ENCODE results near the gene CPN2. TPM values are rescaled to one million over a fixed set of nuclear protein-coding genes. Genes with fewer than 3 reads are reported as not detected.

CPN2 gene
- total and polyA plus RNA-seq, 2 of the 13 experiments (the other 11 are each of a cell fraction or from before 2014, with no cell fraction given) = 26.7 to 27.7 TPM

- TF ChIP-seq ZNF609 (CRISPR knock-in tag; IDR thresholded peaks at IDR 0.05; ENCODE audit: borderline replicate concordance) (peak; percentile 59), ATAD3A (CRISPR knock-in tag; IDR thresholded peaks at IDR 0.05) (0 out of 2 replicates have a peak, but pooled peaks have one; percentile 57), ATF4 (CRISPR knock-in tag; IDR thresholded peaks at IDR 0.05) (peak in 1 of 2 experiments; percentile 75; a peak in 2 of 4 replicates), MYPOP (CRISPR knock-in tag; IDR thresholded peaks at IDR 0.05) (peak; percentile 90), ZNF432 (CRISPR knock-in tag; IDR thresholded peaks at IDR 0.05; ENCODE audit: borderline replicate concordance) (0 out of 2 replicates have a peak, but pooled peaks have one; percentile 90), USF2 (IDR thresholded peaks at IDR 0.05; ENCODE audit: low read depth, low read length) (0 out of 2 replicates have a peak, but pooled peaks have one; percentile 8), USF2 (CRISPR knock-in tag; IDR thresholded peaks at IDR 0.05; ENCODE audit: borderline replicate concordance) (0 out of 2 replicates have a peak, but pooled peaks have one; percentile 38), ASH2L (IDR thresholded peaks at IDR 0.05; ENCODE audit: insufficient read length, low read depth, low read length) (peak; percentile 71), RORA (CRISPR knock-in tag; IDR thresholded peaks at IDR 0.05) (no peak), XRCC5 (optimal IDR thresholded peaks at IDR 0.05; ENCODE audit: low read length) (peak; percentile 56), ZBTB8A (CRISPR knock-in tag; IDR thresholded peaks at IDR 0.05; ENCODE audit: borderline replicate concordance, low read depth) (peak; percentile 70; the same call in 1 of the 2 replicates), NCOR1 (IDR thresholded peaks at IDR 0.05; ENCODE audit: borderline replicate concordance, low read length) (no peak), YEATS2 (CRISPR knock-in tag; IDR thresholded peaks at IDR 0.05; ENCODE audit: borderline replicate concordance) (no peak; the same call in 1 of the 2 replicates), SMYD3 (CRISPR knock-in tag; IDR thresholded peaks at IDR 0.05) (no peak), ZBTB38 (CRISPR knock-in tag; IDR thresholded peaks at IDR 0.05) (peak; percentile 72), PLSCR1 (CRISPR knock-in tag; IDR thresholded peaks at IDR 0.05; ENCODE audit: borderline replicate concordance) (0 out of 2 replicates have a peak, but pooled peaks have one; percentile 39), CEBPG (CRISPR knock-in tag; IDR thresholded peaks at IDR 0.05) (peak; percentile 67), FOXJ3 (CRISPR knock-in tag; IDR thresholded peaks at IDR 0.05; ENCODE audit: borderline replicate concordance) (peak; percentile 58; the same call in 1 of the 2 replicates)
These were observed 17.7 kb downstream of the CPN2 start (continued) for GRCh38 chr3:194333212-194333980.
